Fibroblast of lung (primary cell): ENCODE results near the gene CTPS2. TPM values are rescaled to one million over a fixed set of nuclear protein-coding genes. Genes with fewer than 3 reads are reported as not detected.

Experiments
- DNase-seq, 2 donors: peaks; one replicate each; pipeline versions ENCODE4 v3.0.0 to v3.0.0-alpha.2; 2010; ENCODE audit warnings: low read depth in 2 of 2
- H2AFZ ChIP-seq: 2 replicates; pipeline ENCODE4 v1.5.1; 2012; ENCODE audit warnings: low read length, control low read depth, inconsistent platforms
- H3K27ac ChIP-seq: 2 replicates; pipeline ENCODE4 v1.5.1; 2011; ENCODE audit warnings: low read length, control low read depth; ENCODE audit not compliant: insufficient read depth
- H3K27me3 ChIP-seq: 2 replicates; pipeline ENCODE4 v1.5.1; 2011; ENCODE audit warnings: mild to moderate bottlenecking, low read length; ENCODE audit not compliant: control insufficient read depth, insufficient read depth
- H3K36me3 ChIP-seq: 2 replicates; pipeline ENCODE4 v1.5.1; 2011; ENCODE audit warnings: low read length; ENCODE audit not compliant: control insufficient read depth, insufficient read depth
- H3K4me1 ChIP-seq: 2 replicates; pipeline ENCODE4 v1.5.1; 2011; ENCODE audit warnings: low read length; ENCODE audit not compliant: control insufficient read depth, insufficient read depth; ENCODE audit errors: extremely low read depth
- H3K4me2 ChIP-seq: 2 replicates; pipeline ENCODE4 v1.5.1; 2011; ENCODE audit warnings: low read length, control low read depth; ENCODE audit not compliant: insufficient read depth; ENCODE audit errors: extremely low read depth
- H3K4me3 ChIP-seq, 4 experiments: fragments of 200-600 bp in 1 of 4; sonication (generic) in 1 of 4; replicated peaks in 1 of 4; 2 replicates each; pipeline ENCODE4 v1.5.1; 2011 to 2016; ENCODE audit warnings: low read length in 4 of 4, low read depth in 3 of 4, mild to moderate bottlenecking in 3 of 4, control low read depth in 2 of 4, inconsistent platforms in 1 of 4, mixed read lengths in 1 of 4; ENCODE audit not compliant: insufficient read depth in 1 of 4; ENCODE audit errors: control extremely low read depth in 1 of 4
- H3K79me2 ChIP-seq: 2 replicates; pipeline ENCODE4 v1.5.1; 2012; ENCODE audit warnings: mild to moderate bottlenecking, low read length, inconsistent platforms; ENCODE audit not compliant: control insufficient read depth, insufficient read depth
- H3K9ac ChIP-seq: 2 replicates; pipeline ENCODE4 v1.5.1; 2011; ENCODE audit warnings: mild to moderate bottlenecking, low read length, control low read depth; ENCODE audit not compliant: insufficient read depth
- H3K9me3 ChIP-seq: 2 replicates; pipeline ENCODE4 v1.5.1; 2012; ENCODE audit warnings: low read depth, low read length; ENCODE audit not compliant: control insufficient read depth, insufficient read depth
- H4K20me1 ChIP-seq: 2 replicates; pipeline ENCODE4 v1.5.1; 2011; ENCODE audit warnings: low read length; ENCODE audit not compliant: control insufficient read depth, insufficient read depth; ENCODE audit errors: extremely low read depth
- EZH2 ChIP-seq: IDR thresholded peaks from 2 replicates; pipeline ENCODE4 v1.5.1; 2012; ENCODE audit warnings: low read length, control low read depth, mild to moderate bottlenecking; ENCODE audit errors: missing control alignments
- polyA plus RNA-seq, 2 donors: library from polyadenylated mRNA; depleted of rRNA in 1 of 2; stranded (reverse) in 1 of 2; unstranded in 1 of 2; fragments of >200 nt; gene quantifications; 2 replicates each; pipeline ENCODE4 v1.2.1, GENCODE V29; 2011 to 2012; ENCODE audit warnings: missing spikeins in 1 of 2
- total RNA-seq: library from RNA; depleted of rRNA; stranded (reverse); fragments of >200 nt; gene quantifications from 2 replicates; pipeline ENCODE4 v1.2.1, GENCODE V29; 2014
- TF ChIP-seq, protein P1 (sequence below), 2 donors: IDR thresholded peaks in 1 of 2; conservative IDR thresholded peaks in 1 of 2; 1 replicate in 1 of 2; 2 replicates in 1 of 2; pipeline ENCODE4 v1.5.1; 2011 to 2012; ENCODE audit warnings: low read length in 2 of 2, control low read depth in 1 of 2, inconsistent platforms in 1 of 2, low read depth in 1 of 2, mild to moderate bottlenecking in 1 of 2

The CTPS2 gene
- total and polyA plus RNA-seq, 2 donors (not counting 1 experiment from before 2014, with no cell fraction given) = 5.4 to 9.9 TPM

GRCh38 chrX:16601885-16602284, 110.6 kb downstream of the CTPS2 start:
- no peaks in the 10 kb centered on the region for H3K9me3 ChIP-seq
- no peak overlapping the region for H3K27ac ChIP-seq
- H3K79me2 ChIP-seq = no peaks in the 10 kb centered on the region
- no peaks in the 10 kb centered on the region for H4K20me1 ChIP-seq
- no peaks in the 10 kb centered on the region for H3K4me1 ChIP-seq
- no peak for DNase-seq
- no peak overlapping the region for H2AFZ ChIP-seq
- H3K4me2 ChIP-seq = no peak overlapping the region
- H3K4me3 ChIP-seq = no peak overlapping the region
- no peak for TF ChIP-seq EZH2
- TF ChIP-seq, protein P1, sequence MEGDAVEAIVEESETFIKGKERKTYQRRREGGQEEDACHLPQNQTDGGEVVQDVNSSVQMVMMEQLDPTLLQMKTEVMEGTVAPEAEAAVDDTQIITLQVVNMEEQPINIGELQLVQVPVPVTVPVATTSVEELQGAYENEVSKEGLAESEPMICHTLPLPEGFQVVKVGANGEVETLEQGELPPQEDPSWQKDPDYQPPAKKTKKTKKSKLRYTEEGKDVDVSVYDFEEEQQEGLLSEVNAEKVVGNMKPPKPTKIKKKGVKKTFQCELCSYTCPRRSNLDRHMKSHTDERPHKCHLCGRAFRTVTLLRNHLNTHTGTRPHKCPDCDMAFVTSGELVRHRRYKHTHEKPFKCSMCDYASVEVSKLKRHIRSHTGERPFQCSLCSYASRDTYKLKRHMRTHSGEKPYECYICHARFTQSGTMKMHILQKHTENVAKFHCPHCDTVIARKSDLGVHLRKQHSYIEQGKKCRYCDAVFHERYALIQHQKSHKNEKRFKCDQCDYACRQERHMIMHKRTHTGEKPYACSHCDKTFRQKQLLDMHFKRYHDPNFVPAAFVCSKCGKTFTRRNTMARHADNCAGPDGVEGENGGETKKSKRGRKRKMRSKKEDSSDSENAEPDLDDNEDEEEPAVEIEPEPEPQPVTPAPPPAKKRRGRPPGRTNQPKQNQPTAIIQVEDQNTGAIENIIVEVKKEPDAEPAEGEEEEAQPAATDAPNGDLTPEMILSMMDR (conservative IDR thresholded peaks at IDR 0.05 in 1 of 2, IDR thresholded peaks at IDR 0.05 in 1 of 2; ENCODE audit: low read depth in 1 of 2, low read length in 2 of 2) = no peak
- no peaks in the 10 kb centered on the region for H3K27me3 ChIP-seq
- H3K36me3 ChIP-seq = no peaks in the 10 kb centered on the region
- H3K9ac ChIP-seq = no peak overlapping the region

DNA sequence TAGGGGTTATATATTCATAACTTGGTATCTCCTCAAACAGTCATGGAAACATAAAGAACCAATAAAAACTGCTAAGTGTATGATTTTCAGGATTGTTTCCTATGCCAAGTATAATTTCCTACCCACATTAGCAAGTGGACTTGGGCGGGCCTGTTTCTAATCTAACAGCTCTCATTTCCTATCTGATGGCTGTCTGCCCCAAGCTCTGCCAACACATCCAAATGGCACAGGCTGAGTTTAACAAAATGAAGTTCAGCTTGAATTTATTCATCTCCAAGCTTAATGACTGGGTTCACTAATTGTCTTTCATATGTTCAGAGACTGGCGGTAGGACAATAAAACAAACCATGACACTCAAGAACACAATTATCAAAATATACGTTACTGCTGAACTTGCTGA, 118.0 kb downstream of the CTPS2 start:
- Histone ChIP-seq H3K4me1 (no peaks in the 10 kb centered on the region), H3K4me3 (no peak overlapping the region), H2AFZ (no peak overlapping the region), H3K9me3 (no peaks in the 10 kb centered on the region), H3K9ac (no peak overlapping the region), H3K27me3 (no peaks in the 10 kb centered on the region), H3K79me2 (no peaks in the 10 kb centered on the region), H4K20me1 (no peaks in the 10 kb centered on the region), H3K4me2 (no peak overlapping the region), H3K27ac (no peak overlapping the region), H3K36me3 (no peaks in the 10 kb centered on the region)
- TF ChIP-seq, protein P1 (conservative IDR thresholded peaks at IDR 0.05 in 1 of 2, IDR thresholded peaks at IDR 0.05 in 1 of 2; ENCODE audit: low read depth in 1 of 2, low read length in 2 of 2) = no peak
- TF ChIP-seq EZH2 = no peak
- no peak for DNase-seq

GRCh38 chrX:16593801-16594200, 118.7 kb downstream of the CTPS2 start:
- H2AFZ ChIP-seq = no peak overlapping the region
- H3K36me3 ChIP-seq = no peaks in the 10 kb centered on the region
- H3K27me3 ChIP-seq = no peaks in the 10 kb centered on the region
- no peaks in the 10 kb centered on the region for H3K79me2 ChIP-seq
- TF ChIP-seq, protein P1 (conservative IDR thresholded peaks at IDR 0.05 in 1 of 2, IDR thresholded peaks at IDR 0.05 in 1 of 2; ENCODE audit: low read depth in 1 of 2, low read length in 2 of 2) = no peak
- no peak for TF ChIP-seq EZH2
- H3K27ac ChIP-seq = no peak overlapping the region
- H3K9me3 ChIP-seq = no peaks in the 10 kb centered on the region
- H4K20me1 ChIP-seq = no peaks in the 10 kb centered on the region
- H3K4me2 ChIP-seq = no peak overlapping the region
- no peak overlapping the region for H3K9ac ChIP-seq
- no peak overlapping the region for H3K4me3 ChIP-seq
- no peak for DNase-seq
- H3K4me1 ChIP-seq = no peaks in the 10 kb centered on the region
